NCI-H2227 treated with DMSO at 0.1 percent for 48 hours (cell line): Measurements from ENCODE around the gene UBE2D1.

ENCODE experiments used
- DNase-seq: peaks from one replicate; lab custom pipeline; 2025; lab: John Stamatoyannopoulos, UW

UBE2D1 gene

DNA sequence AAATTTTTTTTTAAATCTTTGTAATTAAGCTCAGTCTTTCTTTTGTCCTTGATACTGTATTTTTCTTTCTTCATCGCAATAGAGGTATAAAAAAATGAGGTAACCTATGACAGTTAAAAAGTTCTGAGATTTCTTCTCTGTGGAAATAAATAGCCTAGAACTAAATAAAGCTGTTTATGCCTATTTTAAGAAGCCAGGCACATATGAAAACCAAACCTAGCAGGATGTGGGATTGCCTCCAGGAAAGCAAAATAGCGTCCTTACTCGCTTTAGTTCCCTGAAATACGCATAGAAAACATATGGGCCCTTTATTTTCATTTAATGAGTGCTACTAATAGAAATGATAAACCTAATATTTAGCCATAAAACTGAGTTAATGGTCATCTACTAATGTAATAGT is 6.6 kb downstream of the UBE2D1 start:
- no peak for DNase-seq

GRCh38 chr10:58341947-58342346 is 7.1 kb downstream of the UBE2D1 start:
- no peak for DNase-seq

DNA sequence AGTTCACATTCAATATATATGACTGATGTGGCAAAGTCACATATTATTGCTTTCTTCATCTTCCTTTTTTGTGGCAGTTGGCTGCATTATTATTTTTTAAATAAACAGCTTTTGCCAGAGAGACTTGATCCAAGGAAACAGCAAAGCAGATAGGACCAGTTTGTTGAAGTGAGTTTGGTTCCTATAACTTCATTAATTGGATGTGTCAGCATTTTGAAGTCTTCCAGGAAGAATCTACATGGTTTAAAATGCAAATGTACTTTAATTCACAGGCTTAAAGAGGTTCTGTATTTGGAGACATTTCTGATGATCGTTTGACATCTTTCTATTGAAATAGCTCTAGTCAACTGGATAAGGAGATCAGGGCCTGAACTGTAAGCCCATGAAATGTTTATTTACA is 13.2 kb downstream of the UBE2D1 start:
- no peak for DNase-seq

DNA sequence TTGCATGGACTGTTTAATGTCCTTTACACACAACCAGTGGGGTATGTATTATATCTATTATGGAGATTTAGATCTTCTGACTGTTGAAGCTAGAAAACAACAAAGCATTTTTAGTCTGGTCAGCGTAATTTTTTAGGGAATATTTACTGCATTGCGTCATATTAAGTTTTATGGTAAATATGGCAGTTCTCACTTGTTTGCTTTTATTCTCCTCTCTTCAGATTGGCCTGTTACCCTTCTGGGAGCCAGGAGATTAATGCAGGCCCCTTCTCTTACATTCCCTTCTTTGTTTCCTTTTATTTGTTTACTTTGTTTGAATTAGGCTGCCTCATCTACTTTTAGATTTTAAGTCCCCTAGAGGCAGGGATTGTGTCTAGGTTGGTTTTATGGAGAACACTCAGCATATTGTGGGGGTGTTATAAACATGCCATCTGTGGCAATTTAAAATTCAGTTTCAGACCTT is 13.8 kb downstream of the UBE2D1 start:
- no peak for DNase-seq

DNA sequence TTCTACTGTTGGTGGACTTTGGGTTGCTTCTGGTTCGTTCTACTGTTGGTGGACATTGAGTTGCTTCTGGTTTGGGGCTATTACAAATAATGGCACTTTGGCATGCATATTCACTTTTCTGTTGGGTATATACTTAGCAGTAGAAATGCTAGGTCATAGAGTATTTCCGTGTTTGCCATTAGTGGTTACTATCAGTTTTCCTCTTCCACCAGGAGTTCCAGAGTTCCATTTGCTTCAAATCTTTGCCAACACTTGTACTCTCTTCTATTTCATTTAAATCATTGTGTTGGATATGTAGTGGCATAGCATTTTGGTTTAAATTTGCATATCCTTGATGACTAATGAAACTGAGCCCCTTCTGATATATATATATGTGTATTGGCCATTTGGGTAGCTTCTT is 15.2 kb downstream of the UBE2D1 start:
- no peak for DNase-seq

DNA sequence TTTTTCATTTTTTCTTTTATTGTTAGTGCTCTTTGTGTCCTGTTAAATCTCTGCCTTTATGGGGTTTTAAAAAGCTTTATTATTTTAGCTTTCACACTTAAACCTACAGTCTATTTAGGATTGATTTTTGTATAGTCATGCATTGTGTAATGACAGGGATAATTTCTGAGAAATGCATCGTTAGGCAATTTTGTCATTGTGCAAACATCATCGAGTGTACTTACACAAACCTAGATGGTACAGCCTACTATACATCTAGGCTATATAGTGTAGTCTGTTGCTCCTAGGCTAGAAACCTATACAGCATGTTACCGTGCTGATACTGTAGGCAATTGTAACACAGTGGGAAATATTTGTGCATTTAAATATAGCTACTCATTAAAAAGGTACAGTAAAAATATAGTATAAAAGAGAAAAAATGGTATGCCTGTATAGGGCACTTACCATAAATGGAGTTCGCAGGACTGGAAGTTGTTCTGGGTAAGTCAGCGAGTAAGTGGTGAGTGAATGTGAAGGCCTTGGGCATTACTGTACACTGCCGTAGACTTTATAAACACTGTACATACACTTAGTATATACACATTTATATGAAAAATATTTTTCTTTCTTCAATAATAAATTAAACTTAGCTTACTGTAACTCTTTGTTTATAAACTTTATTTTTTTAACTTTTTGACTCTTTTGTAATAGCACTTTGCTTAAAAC is 16.0 kb downstream of the UBE2D1 start:
- DNase-seq = no peak

GRCh38 chr10:58351616-58352578 is 17.1 kb downstream of the UBE2D1 start:
- no peak for DNase-seq

DNA sequence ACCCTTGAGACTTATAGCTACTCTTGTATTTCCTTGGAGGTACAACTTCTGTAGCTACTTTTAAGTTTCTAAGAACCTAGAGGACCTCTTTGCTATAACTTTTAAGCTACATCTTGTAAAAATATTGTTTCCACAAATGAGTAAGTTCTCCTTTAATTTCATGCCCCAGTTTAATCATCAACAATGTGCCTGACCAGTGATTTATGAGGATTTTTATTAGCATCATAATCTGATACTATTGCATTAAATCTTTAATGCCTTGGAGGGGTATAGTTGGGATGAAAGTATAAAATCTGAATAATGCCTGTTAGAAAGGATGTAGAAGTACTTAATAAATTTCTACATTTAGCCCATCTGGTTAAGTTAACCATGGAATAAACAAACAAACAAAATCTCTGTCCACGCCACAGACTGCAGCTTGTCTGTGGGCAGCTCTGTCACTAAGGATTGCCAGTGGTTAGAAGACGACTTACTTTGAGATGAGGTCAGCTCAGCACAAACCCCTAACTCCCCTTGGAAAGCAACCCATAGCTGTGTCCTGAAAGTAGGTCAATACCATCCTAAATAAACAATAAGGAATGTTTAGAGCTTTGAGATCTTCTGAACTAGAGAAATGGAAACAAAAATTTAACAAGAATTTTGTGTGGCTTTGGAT is 18.3 kb downstream of the UBE2D1 start:
- no peak for DNase-seq

DNA sequence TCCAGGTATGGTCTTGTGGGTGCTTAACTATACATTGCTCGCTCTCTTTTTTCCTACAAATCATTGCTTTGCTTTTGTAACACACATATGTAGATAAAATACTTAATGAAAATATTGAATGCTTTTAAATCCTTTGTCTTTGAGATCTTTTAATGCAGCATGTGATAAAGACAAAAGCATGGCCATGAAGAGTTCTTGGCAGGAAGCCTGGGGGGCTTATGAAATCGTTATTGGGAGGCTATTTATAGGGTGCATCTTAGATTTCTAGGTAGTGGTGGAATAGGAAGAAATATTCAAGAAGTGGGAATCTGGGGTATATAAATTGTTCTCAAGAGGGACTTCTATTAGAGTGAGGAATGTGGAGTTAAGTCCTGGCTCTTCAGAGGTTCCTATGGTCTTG is 21.9 kb downstream of the UBE2D1 start:
- no peak for DNase-seq

DNA sequence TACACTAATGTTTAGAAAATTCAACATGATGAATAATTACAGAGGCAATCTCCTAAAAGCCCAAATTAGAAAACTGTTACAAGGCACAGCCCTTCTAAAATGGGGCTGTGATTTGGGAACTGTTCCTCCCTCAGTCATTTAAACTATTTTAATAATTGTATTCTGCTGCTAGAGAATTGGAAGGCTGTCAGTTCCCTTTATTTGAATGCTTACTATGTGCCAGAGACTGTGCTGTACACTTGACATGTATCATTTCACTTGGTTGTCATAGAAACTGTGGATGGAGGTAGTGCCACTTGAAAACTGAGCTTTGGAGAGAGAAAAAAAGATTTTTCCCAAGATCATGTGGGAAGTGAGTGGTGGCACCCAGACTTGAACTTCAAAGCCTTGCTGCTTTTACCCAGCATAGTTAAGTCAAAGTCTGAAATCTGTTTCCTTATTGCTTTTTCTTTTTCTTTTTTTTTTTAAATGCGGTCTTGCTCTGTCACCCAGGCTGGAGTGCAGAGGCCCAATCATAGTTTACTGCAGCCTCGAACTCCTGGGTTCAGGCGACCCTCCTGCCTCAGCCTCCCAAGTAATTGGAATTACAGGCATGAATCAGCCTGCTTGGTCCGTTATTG is 23.6 kb downstream of the UBE2D1 start:
- no peak for DNase-seq

GRCh38 chr10:58358947-58359346 is 24.1 kb downstream of the UBE2D1 start:
- no peak for DNase-seq

GRCh38 chr10:58359541-58359940 is 24.7 kb downstream of the UBE2D1 start:
- DNase-seq = no peak

- no peak for DNase-seq
Observed at GRCh38 chr10:58360412-58361004, 25.7 kb downstream of the UBE2D1 start.

- DNase-seq = no peak
Observed at GRCh38 chr10:58361353-58361752, 26.5 kb downstream of the UBE2D1 start.

DNA sequence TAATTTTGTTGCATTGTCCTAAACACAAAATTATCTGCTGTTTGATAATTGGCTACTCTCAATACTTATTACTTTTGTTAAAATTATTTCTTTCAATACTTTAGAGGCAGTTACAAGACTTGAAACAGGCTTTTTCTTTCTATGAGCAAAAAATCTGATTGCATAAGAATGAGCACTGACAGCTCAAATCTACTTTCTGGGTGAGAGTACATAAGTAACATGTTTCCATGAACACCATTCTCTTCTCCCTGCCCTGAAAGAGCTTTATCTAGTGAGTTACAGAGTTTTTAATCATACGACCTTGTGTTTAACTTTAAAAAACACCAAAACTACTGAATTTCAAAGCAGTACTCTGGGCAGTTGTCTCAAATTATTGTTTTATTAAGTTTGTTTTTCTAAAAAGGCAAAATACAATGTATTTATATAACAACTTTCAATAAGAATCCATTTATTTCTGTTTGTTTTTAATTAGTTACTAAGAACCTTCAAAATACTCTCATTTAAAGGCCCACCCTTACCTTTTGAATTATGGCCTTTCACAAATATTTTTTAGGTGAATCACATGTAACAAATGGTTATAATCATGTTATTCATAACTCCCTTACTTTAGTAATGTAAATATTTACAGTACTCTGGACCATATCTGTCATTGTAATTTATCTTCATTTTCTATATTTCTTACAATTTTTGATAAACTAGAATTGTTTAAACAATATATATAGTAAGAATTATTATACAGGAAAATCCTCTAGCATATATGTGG is 27.4 kb downstream of the UBE2D1 start:
- DNase-seq = no peak

- no peak for DNase-seq
Observed at GRCh38 chr10:58367069-58367468, 32.3 kb downstream of the UBE2D1 start.

GRCh38 chr10:58371473-58371872 is 36.7 kb downstream of the UBE2D1 start:
- DNase-seq = no peak

GRCh38 chr10:58372607-58373441 is 38.0 kb downstream of the UBE2D1 start:
- DNase-seq = no peak

DNA sequence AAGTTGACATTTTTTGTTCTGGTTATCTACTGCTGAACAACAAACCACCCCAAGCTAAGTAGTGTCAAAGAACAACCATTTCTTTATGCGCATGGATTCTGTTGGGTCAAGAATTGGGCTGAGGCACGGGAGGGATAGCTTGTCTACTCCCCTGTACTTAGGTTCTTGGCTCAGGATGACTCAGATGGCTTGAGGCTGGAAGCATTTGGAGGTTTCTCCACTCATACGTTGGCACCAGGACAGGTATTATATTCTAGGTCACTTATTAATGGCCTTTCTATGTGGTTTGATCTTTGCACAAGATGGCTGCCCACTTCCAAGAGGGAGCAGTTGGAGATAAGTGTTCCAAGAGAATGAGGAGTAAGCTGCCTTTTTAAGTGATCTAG is 38.6 kb downstream of the UBE2D1 start:
- DNase-seq = no peak

DNA sequence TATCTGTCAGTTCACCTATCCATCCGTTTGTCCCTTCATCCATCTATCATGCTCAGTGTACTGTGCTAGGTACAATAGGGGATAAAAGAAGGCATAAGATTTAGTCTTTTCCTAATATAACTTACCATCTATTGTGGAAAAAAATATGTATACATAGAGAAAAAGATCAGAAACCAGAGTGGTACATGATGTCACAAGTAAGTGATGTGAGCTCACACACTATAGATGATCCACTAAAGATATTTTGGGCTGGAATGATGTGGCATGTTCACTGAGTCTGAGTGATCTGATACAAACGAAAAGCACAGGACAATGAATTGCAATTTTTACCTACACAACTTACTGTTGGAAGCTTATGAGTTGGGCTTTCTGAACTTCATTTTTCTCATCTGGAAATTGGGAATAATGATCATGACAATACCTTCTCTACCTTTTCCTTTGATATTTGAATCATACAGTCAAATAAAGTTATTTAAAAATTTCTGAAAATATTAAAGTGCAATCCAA is 47.7 kb downstream of the UBE2D1 start:
- no peak for DNase-seq
